Effector memory CD4-positive, alpha-beta T cell (primary cell): ENCODE data around the gene APOL6.

Source experiments
- DNase-seq, 3 donors: peaks; one replicate each; pipeline ENCODE4 v3.0.0-alpha.2; 2020
- H3K27ac ChIP-seq: 2 replicates; pipeline ENCODE4 v1.7.0; 2013; ENCODE audit warnings: mild to moderate bottlenecking, low read length, moderate library complexity; ENCODE audit not compliant: insufficient read depth, poor library complexity, severe bottlenecking
- H3K27me3 ChIP-seq: replicated peaks from 2 replicates; pipeline ENCODE4 v1.7.0; 2013; ENCODE audit warnings: mild to moderate bottlenecking, low read length; ENCODE audit not compliant: insufficient read depth, control insufficient read depth, poor library complexity, severe bottlenecking
- H3K36me3 ChIP-seq: 2 replicates; pipeline ENCODE4 v1.7.0; 2013; ENCODE audit warnings: mild to moderate bottlenecking, low read length, moderate library complexity; ENCODE audit not compliant: control insufficient read depth, insufficient read depth
- H3K4me1 ChIP-seq: 2 replicates; pipeline ENCODE4 v1.7.0; 2013; ENCODE audit warnings: low read length, mild to moderate bottlenecking; ENCODE audit not compliant: control insufficient read depth, insufficient read depth, poor library complexity, severe bottlenecking
- H3K4me3 ChIP-seq: 2 replicates; pipeline ENCODE4 v1.7.0; 2013; ENCODE audit warnings: low read length, low read depth, mild to moderate bottlenecking; ENCODE audit not compliant: insufficient read depth, poor library complexity, severe bottlenecking
- H3K9me3 ChIP-seq: 2 replicates; pipeline ENCODE4 v1.7.0; 2013; ENCODE audit warnings: mild to moderate bottlenecking, low read length, moderate library complexity; ENCODE audit not compliant: control insufficient read depth

Gene APOL6

DNA sequence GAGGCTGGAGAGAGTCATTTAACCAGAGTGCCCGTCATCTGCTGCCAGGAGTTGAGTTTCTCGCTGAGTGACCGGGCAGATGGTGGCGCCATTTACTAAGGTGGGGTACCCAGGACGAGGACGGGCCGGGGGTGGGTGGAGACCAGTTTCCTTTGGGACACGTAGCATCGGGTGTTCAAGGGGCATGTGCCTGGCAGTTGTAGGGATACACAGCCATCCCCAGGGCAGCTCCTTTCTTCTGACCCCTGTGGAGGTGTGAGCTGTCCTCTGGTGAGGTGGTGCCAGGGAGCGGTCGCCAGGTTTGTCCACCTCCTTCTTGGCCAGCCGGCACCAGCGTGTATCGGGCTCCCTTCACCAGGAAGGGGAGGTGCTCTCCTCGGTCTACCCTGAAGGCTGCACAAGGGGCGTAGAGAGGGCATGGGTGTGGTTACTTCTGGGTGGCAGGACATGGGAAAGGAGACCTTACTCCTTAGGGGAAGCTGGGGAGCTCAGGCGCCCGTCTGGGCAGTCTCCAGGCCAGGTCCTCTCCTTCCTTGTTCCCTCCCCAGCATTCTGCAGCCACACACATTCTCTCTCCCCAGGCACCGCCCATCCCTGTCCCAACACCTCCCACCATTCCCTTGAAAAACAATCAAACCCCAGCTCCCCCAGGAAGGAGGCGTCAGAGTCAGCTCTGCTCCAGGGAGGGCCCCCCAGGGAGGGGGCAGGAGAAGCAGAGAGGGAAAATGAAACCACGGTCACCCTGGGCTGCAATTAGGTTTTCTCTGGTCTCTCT, 20.8 kb upstream of the APOL6 start:
- peak; percentile 10 to 12 (median 11) for DNase-seq
- Histone ChIP-seq H3K4me1 (peaks cover 5% of the 10 kb centered on the region), H3K9me3 (no peaks in the 10 kb centered on the region), H3K27me3 (no peaks in the 10 kb centered on the region), H3K4me3 (peak overlapping the region; percentile 54), H3K27ac (no peak overlapping the region), H3K36me3 (no peaks in the 10 kb centered on the region)

DNA sequence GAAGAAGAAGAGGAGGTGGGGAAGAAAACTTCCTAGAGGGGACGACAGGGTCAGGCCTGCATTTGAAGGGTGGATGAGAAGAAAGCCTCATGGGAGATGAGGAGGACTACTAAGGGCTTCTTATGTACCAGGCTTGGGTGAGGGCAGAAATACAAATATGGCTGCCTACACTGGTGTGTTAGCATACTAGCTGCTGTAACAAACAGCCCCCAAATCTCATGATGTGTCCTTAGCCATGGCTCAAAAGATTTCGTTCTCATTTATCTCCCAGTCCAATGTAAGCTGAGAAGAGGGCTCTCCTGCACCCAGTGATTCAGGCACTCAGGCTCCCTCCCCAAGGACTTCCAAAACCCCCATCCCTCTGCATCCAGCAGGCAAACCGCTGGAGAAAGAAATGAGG, 19.5 kb upstream of the APOL6 start:
- H3K4me1 ChIP-seq, result peaks cover 5% of the 10 kb centered on the region
- H3K36me3 ChIP-seq, result no peaks in the 10 kb centered on the region
- no peak overlapping the region for H3K27ac ChIP-seq
- H3K9me3 ChIP-seq, result no peaks in the 10 kb centered on the region
- H3K27me3 ChIP-seq, result no peaks in the 10 kb centered on the region
- DNase-seq, result no peak
- H3K4me3 ChIP-seq, result no peak overlapping the region

DNA sequence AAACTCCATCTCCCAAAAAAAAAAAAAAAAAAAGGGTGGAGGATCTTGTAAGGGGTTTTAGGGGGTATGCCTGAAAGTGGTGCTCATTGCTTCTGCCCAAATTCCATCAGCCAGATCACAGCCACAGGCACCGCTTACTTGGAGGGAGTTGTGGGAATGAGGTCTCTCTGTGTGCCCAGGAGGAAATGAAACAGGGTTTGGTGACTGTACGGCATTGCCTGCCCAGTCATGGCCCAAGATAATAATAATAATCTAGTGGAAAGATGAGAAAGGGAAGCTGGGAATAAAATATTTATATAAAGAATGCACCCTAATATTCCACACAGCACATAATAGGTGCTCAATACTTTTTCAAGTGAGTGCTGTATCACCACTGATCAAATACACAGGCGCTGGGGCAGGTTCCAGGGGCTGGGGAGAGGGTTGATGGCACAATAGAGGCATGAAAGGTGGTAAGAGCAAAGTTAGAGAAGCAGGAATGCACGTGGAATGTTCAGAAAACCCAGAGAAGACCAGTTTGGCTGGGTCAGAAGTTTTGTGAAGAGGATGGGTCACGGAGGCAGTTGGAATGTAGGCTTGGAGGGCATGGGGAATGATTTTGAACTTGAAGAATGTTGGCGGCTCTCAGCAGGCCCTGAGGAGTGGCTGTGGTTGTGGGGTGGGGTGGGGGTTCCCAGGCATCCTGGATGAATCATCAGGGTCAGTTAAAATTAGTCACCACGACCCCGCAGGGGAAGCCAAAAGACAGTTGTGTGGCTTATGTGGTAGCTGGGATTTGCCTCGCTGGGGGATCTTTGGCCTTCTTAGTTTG, 18.6 kb upstream of the APOL6 start:
- H3K4me1 ChIP-seq, result peaks cover 5% of the 10 kb centered on the region
- H3K4me3 ChIP-seq, result no peak overlapping the region
- H3K27ac ChIP-seq, result no peak overlapping the region
- no peaks in the 10 kb centered on the region for H3K27me3 ChIP-seq
- H3K9me3 ChIP-seq, result no peaks in the 10 kb centered on the region
- H3K36me3 ChIP-seq, result no peaks in the 10 kb centered on the region
- peak in 1 of 3 donors; percentile 32 for DNase-seq

DNA sequence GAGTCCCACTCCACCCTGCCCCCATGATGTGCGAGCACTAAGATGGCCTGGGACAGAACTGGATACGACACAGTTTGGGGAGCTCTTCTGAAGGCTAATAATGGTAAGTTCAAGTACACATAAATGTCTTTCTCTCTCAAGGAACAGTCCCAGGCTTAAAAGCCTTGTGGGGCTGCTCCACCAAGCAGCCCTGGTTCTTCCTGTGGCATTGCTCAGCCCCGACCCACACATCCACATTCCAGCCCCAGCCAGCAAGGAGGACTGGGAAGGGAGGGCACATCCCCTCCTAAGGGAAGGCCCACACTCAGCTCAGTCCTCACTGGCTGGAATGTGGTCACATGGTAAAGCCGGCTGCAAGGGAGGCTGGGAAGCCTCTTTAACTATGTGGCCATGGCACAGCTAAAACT, 17.9 kb upstream of the APOL6 start:
- no peak overlapping the region for H3K27ac ChIP-seq

DNA sequence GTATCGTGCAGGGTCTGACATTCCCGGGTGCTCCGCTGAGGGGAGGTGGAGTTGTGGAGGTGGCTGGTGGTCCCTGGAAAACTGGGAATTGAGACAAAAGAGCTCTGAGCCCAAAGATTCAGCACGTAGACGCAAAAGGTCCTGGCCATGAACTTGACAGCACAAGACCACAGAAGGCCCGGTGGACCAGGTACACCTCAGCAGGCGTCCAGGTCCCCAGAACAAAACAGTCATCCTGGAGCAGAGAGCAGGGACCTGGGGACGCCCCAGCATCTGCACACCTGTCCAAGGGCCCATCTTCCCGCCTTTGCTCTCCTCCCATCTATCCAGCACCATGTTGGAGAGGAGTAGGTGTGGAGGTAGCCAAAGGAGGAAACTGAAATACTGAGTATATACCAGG, 17.4 kb upstream of the APOL6 start:
- no peaks in the 10 kb centered on the region for H3K27me3 ChIP-seq
- DNase-seq, result no peak

More for the DNA sequence above, 17.9 kb upstream of the APOL6 start:
- DNase-seq, result no peak
- Histone ChIP-seq H3K27me3 (no peaks in the 10 kb centered on the region), H3K9me3 (no peaks in the 10 kb centered on the region), H3K4me3 (no peak overlapping the region), H3K36me3 (no peaks in the 10 kb centered on the region), H3K4me1 (peaks cover 5% of the 10 kb centered on the region)

DNA sequence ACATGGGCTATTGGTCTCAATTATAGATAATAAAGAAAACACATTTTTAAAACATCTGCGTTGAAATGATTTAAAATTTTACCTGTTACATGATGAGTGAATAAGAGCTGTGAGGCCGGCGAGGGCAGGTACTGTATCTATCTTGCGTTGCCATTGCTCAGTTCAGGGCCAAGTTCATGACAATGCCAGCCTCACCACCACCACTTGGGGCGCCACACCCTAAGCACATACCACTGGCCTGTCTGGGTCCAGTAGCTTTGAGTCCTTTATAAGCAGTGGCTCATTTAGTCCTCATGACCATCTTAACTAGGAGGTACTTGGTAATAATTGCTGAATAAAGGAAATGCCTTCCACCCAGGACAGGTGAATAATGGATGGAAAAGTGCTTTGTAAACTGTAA, 16.6 kb upstream of the APOL6 start:
- H3K27ac ChIP-seq, result no peak overlapping the region
- no peaks in the 10 kb centered on the region for H3K36me3 ChIP-seq
- H3K4me1 ChIP-seq, result peaks cover 5% of the 10 kb centered on the region
- DNase-seq, result no peak
- H3K9me3 ChIP-seq, result no peaks in the 10 kb centered on the region
- H3K4me3 ChIP-seq, result no peak overlapping the region
- H3K27me3 ChIP-seq, result no peaks in the 10 kb centered on the region

More for the DNA sequence above, 17.4 kb upstream of the APOL6 start:
- H3K4me3 ChIP-seq, result no peak overlapping the region
- no peaks in the 10 kb centered on the region for H3K9me3 ChIP-seq
- no peaks in the 10 kb centered on the region for H3K36me3 ChIP-seq
- H3K4me1 ChIP-seq, result peaks cover 5% of the 10 kb centered on the region
- no peak overlapping the region for H3K27ac ChIP-seq

DNA sequence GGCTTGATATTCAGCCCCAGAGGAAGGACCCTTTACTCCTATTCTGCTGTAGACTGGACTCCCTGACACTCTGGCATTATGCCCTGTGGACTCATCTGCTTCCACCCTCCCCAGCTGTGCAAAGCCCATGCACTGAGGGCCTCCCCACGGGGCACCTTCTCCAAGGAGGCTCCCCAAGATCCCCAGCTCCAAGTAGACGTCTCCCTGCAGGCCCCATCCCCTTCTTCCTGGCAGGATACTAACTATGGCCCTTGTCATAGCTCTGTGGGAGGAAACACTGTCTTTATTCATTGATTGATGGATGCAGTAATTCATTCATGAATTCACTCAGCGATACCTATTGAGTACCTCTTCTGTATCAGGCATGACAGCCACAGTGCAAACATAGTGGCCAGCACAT, 15.3 kb upstream of the APOL6 start:
- Histone ChIP-seq H3K4me1 (no peaks in the 10 kb centered on the region), H3K36me3 (no peaks in the 10 kb centered on the region), H3K4me3 (no peak overlapping the region), H3K27me3 (no peaks in the 10 kb centered on the region), H3K27ac (no peak overlapping the region), H3K9me3 (no peaks in the 10 kb centered on the region)
- no peak for DNase-seq

DNA sequence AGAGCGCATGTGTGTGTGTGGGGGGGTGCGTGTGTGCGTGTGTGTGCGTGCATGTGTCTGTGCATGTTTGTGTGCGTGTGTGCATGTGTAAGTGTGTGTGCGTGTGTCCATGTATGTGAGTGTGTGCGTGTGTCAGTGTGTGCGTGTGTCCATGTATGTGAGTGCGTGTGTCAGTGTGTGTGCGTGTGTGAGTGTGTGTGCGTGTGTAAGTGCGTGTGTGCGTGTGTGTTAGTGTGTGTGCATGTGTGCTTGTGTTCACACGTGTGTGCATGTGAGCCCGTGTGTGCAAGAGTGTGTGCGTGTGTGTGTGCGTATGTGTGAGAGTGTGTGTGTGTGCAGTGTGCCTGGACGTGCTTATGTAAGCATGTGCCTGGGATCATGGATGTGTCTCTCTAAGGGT, 14.7 kb upstream of the APOL6 start:
- DNase-seq, result no peak
- H3K4me1 ChIP-seq, result no peaks in the 10 kb centered on the region
- no peaks in the 10 kb centered on the region for H3K9me3 ChIP-seq
- H3K27me3 ChIP-seq, result no peaks in the 10 kb centered on the region
- H3K4me3 ChIP-seq, result no peak overlapping the region
- H3K36me3 ChIP-seq, result no peaks in the 10 kb centered on the region
- H3K27ac ChIP-seq, result no peak overlapping the region

DNA sequence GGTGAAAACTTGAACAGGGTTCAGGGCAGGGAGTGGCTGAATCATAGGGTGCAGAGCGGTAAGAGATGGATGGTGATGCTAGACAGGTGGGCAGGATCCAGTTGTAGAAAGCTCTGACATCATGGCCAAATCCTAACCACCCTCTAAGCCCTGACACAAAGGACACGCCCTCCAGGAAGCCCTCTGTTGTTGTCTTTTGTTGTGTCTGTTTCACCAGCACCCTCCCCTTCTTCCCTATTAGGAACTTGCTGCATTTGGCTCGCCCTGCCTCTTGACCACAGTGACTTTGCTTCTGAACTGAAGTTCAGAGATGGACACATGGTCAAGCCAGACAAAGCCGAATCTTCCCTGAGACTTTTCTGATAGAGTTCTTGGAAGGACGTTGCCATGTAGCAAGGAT, 14.2 kb upstream of the APOL6 start:
- no peaks in the 10 kb centered on the region for H3K27me3 ChIP-seq
- H3K27ac ChIP-seq, result no peak overlapping the region
- H3K4me3 ChIP-seq, result no peak overlapping the region
- no peaks in the 10 kb centered on the region for H3K36me3 ChIP-seq
- H3K4me1 ChIP-seq, result no peaks in the 10 kb centered on the region
- H3K9me3 ChIP-seq, result no peaks in the 10 kb centered on the region
- DNase-seq, result no peak

DNA sequence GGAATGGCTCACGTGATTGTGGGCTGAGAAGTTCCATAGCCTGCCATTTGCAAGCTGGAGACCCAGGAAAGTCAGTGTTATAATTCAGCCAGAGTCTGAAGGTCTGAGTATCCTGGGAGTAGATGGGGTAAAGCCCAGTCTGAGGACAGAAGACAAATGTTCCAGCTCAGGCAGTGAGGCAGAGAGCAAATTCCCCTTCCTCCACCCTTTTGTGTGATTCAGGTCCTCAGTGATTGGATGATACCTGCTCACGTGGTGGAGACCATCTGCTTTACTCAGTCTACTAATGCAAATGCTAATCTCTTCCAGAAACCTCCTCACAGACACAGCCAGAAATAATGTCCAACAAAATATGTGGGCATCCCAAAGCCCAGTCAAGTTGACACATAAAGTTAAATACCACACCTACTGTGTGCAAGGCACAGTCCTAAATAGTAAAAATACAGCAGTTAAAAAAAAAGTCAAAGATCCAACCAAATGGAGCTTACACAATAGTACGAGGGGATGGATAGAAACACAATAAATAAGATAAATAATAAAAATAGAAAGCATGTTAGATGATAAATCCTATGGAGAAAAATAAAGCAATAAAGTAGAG, 13.2 kb upstream of the APOL6 start:
- H3K27me3 ChIP-seq, result no peaks in the 10 kb centered on the region
- no peaks in the 10 kb centered on the region for H3K4me1 ChIP-seq
- no peaks in the 10 kb centered on the region for H3K9me3 ChIP-seq
- H3K4me3 ChIP-seq, result no peak overlapping the region
- H3K36me3 ChIP-seq, result no peaks in the 10 kb centered on the region
- H3K27ac ChIP-seq, result no peak overlapping the region
- no peak for DNase-seq
